CD8-positive, alpha-beta memory T cell (primary cell): ENCODE measurements around the gene RNF39. TPM values are rescaled to one million over a fixed set of nuclear protein-coding genes. Genes with fewer than 3 reads are reported as not detected.

Experiments
- CTCF ChIA-PET: fragments of 350-600 bp; sonication (Branson Sonifier 250); formaldehyde crosslinking; loops from one replicate; lab custom pipeline; 2021; ENCODE audit warnings: antibody characterized with exemption; lab: Charles Lee
- POLR2A ChIA-PET: fragments of 350-600 bp; sonication (Branson Sonifier 250); formaldehyde crosslinking; loops from one replicate; lab custom pipeline; 2021; ENCODE audit warnings: antibody characterized with exemption; lab: Charles Lee
- DNase-seq, 5 donors: peaks; one replicate each; pipeline versions ENCODE4 v3.0.0 to v3.0.0-alpha.2; 2020 to 2022; ENCODE audit warnings: mixed read lengths in 1 of 5
- H3K27ac ChIP-seq: one replicate; pipeline ENCODE4 v1.7.0; 2013; ENCODE audit warnings: low read depth, mild to moderate bottlenecking, low read length, moderate library complexity
- H3K27me3 ChIP-seq: 2 replicates; pipeline ENCODE4 v1.7.0; 2013; ENCODE audit warnings: low read length, mild to moderate bottlenecking; ENCODE audit not compliant: insufficient read depth, poor library complexity, severe bottlenecking
- H3K36me3 ChIP-seq: 2 replicates; pipeline ENCODE4 v1.7.0; 2013; ENCODE audit warnings: mild to moderate bottlenecking, low read length, moderate library complexity; ENCODE audit not compliant: insufficient read depth
- H3K4me1 ChIP-seq: 2 replicates; pipeline ENCODE4 v1.7.0; 2013; ENCODE audit warnings: mild to moderate bottlenecking, low read length, moderate library complexity; ENCODE audit not compliant: insufficient read depth
- H3K4me3 ChIP-seq: 2 replicates; pipeline ENCODE4 v1.7.0; 2013; ENCODE audit warnings: mild to moderate bottlenecking, low read length
- H3K9me3 ChIP-seq: 2 replicates; pipeline ENCODE4 v1.7.0; 2013; ENCODE audit warnings: mild to moderate bottlenecking, low read length
- H3K27ac Mint-ChIP-seq, 8 donors: one replicate each; pipeline ENCODE4 v1.8.0; 2020 to 2021; ENCODE audit warnings: mixed read lengths in 8 of 8, mild to moderate bottlenecking in 6 of 8, inconsistent platforms in 3 of 8, moderate library complexity in 3 of 8
- H3K27me3 Mint-ChIP-seq, 2 donors: one replicate each; pipeline ENCODE4 v1.8.0; 2020 to 2021; ENCODE audit warnings: mixed read lengths in 2 of 2, mild to moderate bottlenecking in 1 of 2, moderate library complexity in 1 of 2
- H3K36me3 Mint-ChIP-seq, 3 donors: one replicate each; pipeline ENCODE4 v1.8.0; 2020 to 2021; ENCODE audit warnings: mixed read lengths in 3 of 3, inconsistent platforms in 1 of 3, mild to moderate bottlenecking in 1 of 3
- H3K4me1 Mint-ChIP-seq, 3 donors: one replicate each; pipeline ENCODE4 v1.8.0; 2020 to 2021; ENCODE audit warnings: mixed read lengths in 3 of 3, inconsistent platforms in 1 of 3, mild to moderate bottlenecking in 1 of 3
- H3K4me3 Mint-ChIP-seq, 7 donors: one replicate each; pipeline ENCODE4 v1.8.0; 2020 to 2021; ENCODE audit warnings: mixed read lengths in 7 of 7, mild to moderate bottlenecking in 6 of 7, moderate library complexity in 4 of 7, inconsistent platforms in 2 of 7
- H3K9me3 Mint-ChIP-seq, 5 donors: one replicate each; pipeline ENCODE4 v1.8.0; 2020 to 2022; ENCODE audit warnings: mixed read lengths in 5 of 5, mild to moderate bottlenecking in 3 of 5, moderate library complexity in 2 of 5, inconsistent platforms in 1 of 5
- polyA plus RNA-seq: library from polyadenylated mRNA; unstranded; fragments of 300-500 nt; fragmentation: Illumina TruSeq; gene quantifications from one replicate; pipeline ENCODE4 v1.2.3, GENCODE V29; 2021
- total RNA-seq, 2 experiments: library from RNA; stranded (reverse); gene quantifications; one replicate each; pipeline ENCODE4 v1.2.3, GENCODE V29; 2021

The RNF39 gene
- total and polyA plus RNA-seq, 3 experiments from 2014 or later, result 0.17 TPM; not detected in 2

DNA sequence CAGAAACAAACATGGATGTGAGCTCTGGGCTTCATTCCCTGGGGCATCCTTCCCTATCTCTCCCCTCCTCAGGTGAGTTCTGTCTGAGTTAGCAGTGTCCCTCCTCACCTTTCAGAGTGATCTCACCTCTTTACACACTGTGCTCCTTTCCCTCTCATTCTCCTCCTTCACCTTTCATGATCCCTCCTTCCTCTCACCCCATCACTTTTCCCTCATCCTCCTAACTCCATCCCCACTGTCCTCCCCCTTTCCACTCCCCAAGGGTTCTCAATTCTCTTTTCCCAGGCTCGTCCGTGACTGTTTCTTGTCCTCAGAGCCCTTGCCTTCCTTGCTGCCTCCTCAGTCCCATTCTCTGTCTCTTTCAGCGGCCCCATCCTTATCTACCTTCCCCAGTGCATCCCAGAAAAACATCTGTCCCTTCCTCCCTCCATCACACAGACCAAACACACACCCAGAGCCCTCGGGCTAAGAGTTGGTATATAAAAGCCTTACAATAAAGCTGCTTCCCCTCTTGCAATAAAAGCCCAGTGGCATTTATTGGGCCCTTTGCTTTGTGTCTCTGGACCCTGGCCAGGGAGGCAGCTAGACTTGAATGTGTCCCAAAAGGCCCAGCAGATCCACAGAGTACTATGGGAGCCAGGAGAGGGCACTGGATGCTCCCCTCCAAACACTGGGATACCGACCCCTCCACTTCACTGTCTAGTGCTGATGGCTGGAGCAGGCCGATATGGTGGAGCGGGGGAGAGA lies 1.9 kb downstream of the RNF39 start:
- no peaks in the 10 kb centered on the region for H3K9me3 ChIP-seq
- ChIA-PET POLR2A (no interaction called here), CTCF (interaction anchor here (0.8 to 1.0 kb wide), 2 partner anchors 12 to 57 kb away, joined by 3 read pairs; partner anchors contain the start of gene POLR1H)
- H3K27ac ChIP-seq, result no peak overlapping the region
- Mint-ChIP-seq H3K27me3 (peaks cover 44 to 61% of the 10 kb centered on the region in 2 donors), H3K4me1 (peaks cover 48 to 62% (median 52%) of the 10 kb centered on the region in 3 donors), H3K27ac (peak overlapping the region in 1 of 8 donors; percentile 16), H3K4me3 (peak overlapping the region in 2 of 7 donors; percentile 25 to 34), H3K9me3 (peaks cover 0 to 2% (median 0%) of the 10 kb centered on the region in 5 donors), H3K36me3 (peaks cover 19 to 27% (median 20%) of the 10 kb centered on the region in 3 donors)
- H3K36me3 ChIP-seq, result peaks cover 8% of the 10 kb centered on the region
- peaks cover 31% of the 10 kb centered on the region for H3K4me1 ChIP-seq
- peaks cover 6% of the 10 kb centered on the region for H3K27me3 ChIP-seq
- no peak for DNase-seq
- H3K4me3 ChIP-seq, result no peak overlapping the region

- H3K36me3 Mint-ChIP-seq, result peaks cover 25 to 35% (median 33%) of the 10 kb centered on the region in 3 donors
- H3K9me3 Mint-ChIP-seq, result peaks cover 0 to 3% (median 0%) of the 10 kb centered on the region in 5 donors
- ChIA-PET POLR2A (interaction anchor here (1.0 kb wide), 1 partner anchor 11 kb away, joined by 5 read pairs; the partner anchor contains the start of gene POLR1H), CTCF (no interaction called here)
- H3K27me3 ChIP-seq, result peaks cover 6% of the 10 kb centered on the region
- no peaks in the 10 kb centered on the region for H3K9me3 ChIP-seq
- DNase-seq, result no peak
- peaks cover 14% of the 10 kb centered on the region for H3K36me3 ChIP-seq
- H3K27ac Mint-ChIP-seq, result peak overlapping the region in 2 of 8 donors; percentile 1 to 77
- no peak overlapping the region for H3K4me3 ChIP-seq
- H3K4me1 ChIP-seq, result peaks cover 39% of the 10 kb centered on the region
- peak overlapping the region in 1 of 7 donors; percentile 33 for H3K4me3 Mint-ChIP-seq
- peaks cover 40 to 60% of the 10 kb centered on the region in 2 donors for H3K27me3 Mint-ChIP-seq
- peaks cover 55 to 67% (median 55%) of the 10 kb centered on the region in 3 donors for H3K4me1 Mint-ChIP-seq
- no peak overlapping the region for H3K27ac ChIP-seq
Observed at GRCh38 chr6:30071858-30072257, 3.7 kb downstream of the RNF39 start.

DNA sequence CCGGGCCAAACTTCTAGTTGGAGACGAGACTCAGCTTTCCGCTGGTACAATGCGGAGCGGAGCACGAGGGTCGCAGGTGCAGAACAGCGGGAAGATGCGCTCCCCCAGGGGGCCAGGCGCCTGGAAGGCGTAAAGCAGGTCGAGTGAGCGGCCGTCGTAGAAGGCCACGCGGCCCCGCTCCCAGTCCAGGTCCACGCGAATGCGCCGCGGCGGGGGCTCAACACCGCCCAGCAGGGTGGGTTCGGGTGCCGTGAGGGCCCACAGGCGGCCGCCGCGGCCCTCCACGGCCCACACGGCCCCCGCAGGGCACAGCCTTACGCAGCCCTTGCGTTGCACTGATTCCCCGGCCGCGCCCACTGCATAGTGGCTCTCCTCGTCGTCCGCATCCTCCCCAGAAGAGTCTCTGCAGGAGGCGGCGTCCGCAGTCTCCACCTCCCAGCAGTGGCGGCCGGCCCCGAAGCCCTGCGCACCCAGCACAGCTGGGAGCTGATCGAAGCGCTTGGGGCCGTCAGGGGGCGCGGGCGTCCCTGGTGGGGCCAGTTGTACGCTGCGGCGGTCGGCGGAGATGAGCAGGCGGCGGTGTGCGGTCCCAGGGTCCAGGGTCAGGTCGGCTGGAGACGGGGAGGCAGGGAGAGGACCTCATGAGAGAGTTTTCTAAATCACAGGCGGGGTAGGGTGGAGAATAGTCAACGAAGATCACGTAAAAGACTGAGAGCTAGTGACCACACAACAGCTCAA lies 4.3 kb downstream of the RNF39 start:
- H3K27ac ChIP-seq, result no peak overlapping the region
- CTCF ChIA-PET, result interaction anchor here (1.2 kb wide), 1 partner anchor 10 kb away, joined by 5 read pairs; the partner anchor contains the start of gene POLR1H
- Mint-ChIP-seq H3K4me1 (peaks cover 54 to 66% (median 55%) of the 10 kb centered on the region in 3 donors), H3K36me3 (peaks cover 25 to 38% (median 33%) of the 10 kb centered on the region in 3 donors), H3K27ac (peak overlapping the region in 2 of 8 donors; percentile 1 to 4), H3K27me3 (peaks cover 40 to 54% of the 10 kb centered on the region in 2 donors), H3K9me3 (peaks cover 0 to 3% (median 0%) of the 10 kb centered on the region in 5 donors), H3K4me3 (peak overlapping the region in 3 of 7 donors; percentile 33 to 69 (median 60))
- POLR2A ChIA-PET, result interaction anchor here (1.0 kb wide), 1 partner anchor 10 kb away, joined by 5 read pairs; the partner anchor contains the start of gene POLR1H
- H3K4me1 ChIP-seq, result peaks cover 36% of the 10 kb centered on the region
- no peak overlapping the region for H3K4me3 ChIP-seq
- H3K27me3 ChIP-seq, result peaks cover 6% of the 10 kb centered on the region
- H3K36me3 ChIP-seq, result peaks cover 14% of the 10 kb centered on the region
- no peaks in the 10 kb centered on the region for H3K9me3 ChIP-seq
- DNase-seq, result no peak

DNA sequence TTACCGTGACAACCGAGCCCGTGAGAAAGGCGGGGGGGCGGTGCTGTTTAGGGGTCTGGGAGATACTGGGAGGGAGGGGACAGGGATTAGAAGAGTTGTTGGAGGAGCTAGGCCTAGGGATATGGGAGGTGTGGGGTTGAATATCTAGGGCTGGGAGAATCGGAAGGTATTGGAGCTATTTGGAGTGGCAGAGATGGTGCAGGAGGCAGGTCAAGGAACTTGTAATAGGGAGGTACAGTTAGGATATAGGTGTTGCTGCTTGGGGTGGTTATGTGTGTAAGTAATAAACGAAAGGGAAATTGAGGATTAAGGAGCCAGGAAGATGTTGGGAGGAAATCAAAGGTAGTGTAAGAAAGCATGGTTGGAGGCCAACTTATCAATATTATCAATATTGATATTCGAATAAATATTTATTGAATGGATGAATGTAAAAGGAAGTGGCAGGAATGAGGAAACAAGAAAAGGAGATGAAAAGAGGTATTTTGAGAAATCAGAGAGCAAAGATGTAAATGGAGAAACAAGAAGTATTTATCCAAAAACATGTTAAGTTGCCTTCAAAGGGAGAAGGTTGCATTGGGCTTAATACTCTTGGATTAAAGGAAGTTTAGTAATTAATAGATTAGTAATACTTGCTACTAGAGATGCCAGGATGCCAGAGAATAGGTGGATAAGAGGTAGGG lies 8.0 kb downstream of the RNF39 start:
- peaks cover 28% of the 10 kb centered on the region for H3K36me3 ChIP-seq
- peaks cover 24 to 62% (median 33%) of the 10 kb centered on the region in 3 donors for H3K36me3 Mint-ChIP-seq
- no peaks in the 10 kb centered on the region for H3K27me3 ChIP-seq
- H3K9me3 ChIP-seq, result no peaks in the 10 kb centered on the region
- peaks cover 0 to 3% (median 0%) of the 10 kb centered on the region in 5 donors for H3K9me3 Mint-ChIP-seq
- peaks cover 55 to 73% (median 66%) of the 10 kb centered on the region in 3 donors for H3K4me1 Mint-ChIP-seq
- ChIA-PET CTCF (interaction anchor here (0.9 to 1.1 kb wide), 2 partner anchors 36 to 57 kb away, joined by 3 read pairs; no protein-coding TSS in a partner anchor), POLR2A (no interaction called here)
- H3K27ac ChIP-seq, result peak overlapping the region; percentile 98
- H3K4me3 Mint-ChIP-seq, result peak overlapping the region; percentile 89 to 97 (median 92)
- H3K27ac Mint-ChIP-seq, result peak overlapping the region; percentile 91 to 100 (median 98)
- H3K4me1 ChIP-seq, result peaks cover 36% of the 10 kb centered on the region
- H3K27me3 Mint-ChIP-seq, result peaks cover 17 to 23% of the 10 kb centered on the region in 2 donors
- no peak for DNase-seq
- H3K4me3 ChIP-seq, result peak overlapping the region; percentile 95

- H3K4me1 Mint-ChIP-seq, result peaks cover 56 to 77% (median 71%) of the 10 kb centered on the region in 3 donors
- Histone ChIP-seq H3K4me3 (peak within 1 kb of the TSS; percentile 95), H3K27ac (peak within 1 kb of the TSS; percentile 98), H3K9me3 (no peaks in the 10 kb centered on the region), H3K4me1 (peaks cover 44% of the 10 kb centered on the region), H3K36me3 (peaks cover 28% of the 10 kb centered on the region), H3K27me3 (no peaks in the 10 kb centered on the region)
- peak within 1 kb of the TSS; percentile 89 to 97 (median 92) for H3K4me3 Mint-ChIP-seq
- peaks cover 0 to 3% (median 0%) of the 10 kb centered on the region in 5 donors for H3K9me3 Mint-ChIP-seq
- H3K27ac Mint-ChIP-seq, result peak within 1 kb of the TSS; percentile 91 to 100 (median 98)
- H3K27me3 Mint-ChIP-seq, result peaks cover 10 to 15% of the 10 kb centered on the region in 2 donors
- CTCF ChIA-PET, result interaction anchor here (0.9 to 1.8 kb wide), 2 partner anchors 36 to 58 kb away, joined by 3 to 7 read pairs; no protein-coding TSS in a partner anchor
- peak; percentile 98 to 100 (median 99) for DNase-seq
- peaks cover 23 to 66% (median 29%) of the 10 kb centered on the region in 3 donors for H3K36me3 Mint-ChIP-seq
- POLR2A ChIA-PET, result interaction anchor here (0.6 to 1.6 kb wide), 6 partner anchors 35 to 1905 kb away, joined by 3 to 9 read pairs (median 3); partner anchors contain the start of genes DXO, TRIM26 and TRIM39
Observed at GRCh38 chr6:30066577-30067459, 8.8 kb downstream of the RNF39 start, which contains the start of gene PPP1R11. PPP1R11 (plus strand) TSS chr6:30067198; CDS start chr6:30067411, 213 bp downstream.

DNA sequence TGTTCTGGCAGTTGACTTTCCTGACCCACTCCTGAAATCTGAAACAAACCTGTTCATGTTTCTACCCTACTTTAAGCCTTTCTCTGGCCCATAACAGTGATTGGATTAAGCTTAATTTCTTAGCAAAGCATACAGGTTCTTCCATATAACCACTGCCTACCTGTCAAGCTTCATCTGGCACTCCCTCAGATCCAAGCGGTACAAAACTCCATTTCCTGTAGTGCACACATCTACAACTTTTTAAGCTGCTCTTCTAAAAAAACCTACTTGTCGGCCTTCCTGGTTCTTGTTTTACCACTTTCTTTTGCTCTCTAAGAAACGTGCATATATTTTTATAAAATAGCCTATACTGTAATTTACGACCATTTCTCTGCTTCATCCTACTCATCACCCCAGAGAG lies 9.5 kb downstream of the RNF39 start:
- ChIA-PET CTCF (interaction anchor here (1.8 kb wide), 1 partner anchor 37 kb away, joined by 7 read pairs; no protein-coding TSS in a partner anchor), POLR2A (interaction anchor here (0.6 to 1.6 kb wide), 7 partner anchors 22 to 1906 kb away, joined by 3 to 9 read pairs (median 3); partner anchors contain the start of genes DXO, TRIM26 and TRIM39)
- Histone ChIP-seq H3K4me1 (peaks cover 44% of the 10 kb centered on the region), H3K27me3 (no peaks in the 10 kb centered on the region), H3K36me3 (peaks cover 28% of the 10 kb centered on the region), H3K27ac (peak overlapping the region; percentile 98), H3K9me3 (no peaks in the 10 kb centered on the region), H3K4me3 (peak overlapping the region; percentile 79)
- Mint-ChIP-seq H3K4me1 (peaks cover 56 to 77% (median 70%) of the 10 kb centered on the region in 3 donors), H3K4me3 (peak overlapping the region; percentile 89 to 97 (median 92)), H3K36me3 (peaks cover 21 to 74% (median 31%) of the 10 kb centered on the region in 3 donors), H3K9me3 (peaks cover 0 to 3% (median 0%) of the 10 kb centered on the region in 5 donors), H3K27ac (peak overlapping the region; percentile 91 to 100 (median 98)), H3K27me3 (peaks cover 7 to 11% of the 10 kb centered on the region in 2 donors)
- DNase-seq, result peak in 1 of 5 donors; percentile 33
